Kidney (tissue), 14 donors: ENCODE data around the gene GAS5. TPM values are rescaled to one million over a fixed set of nuclear protein-coding genes. Genes with fewer than 3 reads are reported as not detected.

ENCODE experiments used
- DNase-seq, 5 donors: peaks; one replicate each; pipeline ENCODE4 v3.0.0-alpha.2; 2013 to 2020
- FAIRE-seq: peaks from 2 replicates; lab custom pipeline; 2012; peaks lifted over from hg19 to GRCh38; lab: Jason Lieb, UNC
- H3K27ac ChIP-seq, 2 donors: one replicate each; pipeline ENCODE4 v1.7.0; 2013; ENCODE audit warnings: low read depth in 2 of 2, low read length in 2 of 2, inconsistent platforms in 1 of 2
- H3K27me3 ChIP-seq: one replicate; pipeline ENCODE4 v1.7.1; 2013; ENCODE audit warnings: low read length, inconsistent platforms; ENCODE audit not compliant: control insufficient read depth, insufficient read depth
- H3K36me3 ChIP-seq, 3 donors: one replicate each; pipeline versions ENCODE4 v1.7.0 to v1.7.1; 2013; ENCODE audit warnings: low read length in 3 of 3, control low read depth in 1 of 3, inconsistent platforms in 1 of 3; ENCODE audit not compliant: insufficient read depth in 3 of 3, control insufficient read depth in 2 of 3
- H3K4me1 ChIP-seq, 3 donors: one replicate each; pipeline versions ENCODE4 v1.7.0 to v1.7.1; 2013; ENCODE audit warnings: low read length in 3 of 3, inconsistent platforms in 1 of 3, low read depth in 1 of 3; ENCODE audit not compliant: control insufficient read depth in 2 of 3, insufficient read depth in 2 of 3
- H3K4me3 ChIP-seq, 3 donors: one replicate each; pipeline versions ENCODE4 v1.7.0 to v1.8.1; 2013; ENCODE audit warnings: low read length in 3 of 3, control low read depth in 1 of 3, inconsistent platforms in 1 of 3
- H3K9ac ChIP-seq, 3 donors: one replicate each; pipeline versions ENCODE4 v1.7.0 to v1.7.1; 2013; ENCODE audit warnings: low read length in 3 of 3, control low read depth in 1 of 3, inconsistent platforms in 1 of 3
- H3K9me3 ChIP-seq, 3 donors: one replicate each; pipeline versions ENCODE4 v1.7.0 to v1.7.1; 2013; ENCODE audit warnings: low read length in 3 of 3, control low read depth in 1 of 3, inconsistent platforms in 1 of 3; ENCODE audit not compliant: control insufficient read depth in 2 of 3, insufficient read depth in 1 of 3
- intact Hi-C: fragments of 100-400 bp; cut with DNase I; formaldehyde crosslinking; loops from one replicate; pipeline ENCODE4 v1.11.1; 2022
- polyA plus RNA-seq: library from polyadenylated mRNA; stranded (reverse); fragments of 350-450 nt; fragmentation: Illumina TruSeq; extraction: RNeasy Lipid Tissue Mini Kit (QIAGEN cat#74804); gene quantifications from one replicate; pipeline ENCODE4 v1.2.3, GENCODE V29; 2014; ENCODE audit warnings: low read depth, low replicate concordance; ENCODE audit not compliant: insufficient read depth
- total RNA-seq: library from RNA; stranded (reverse); fragmentation: NEBNext Ultra II Directional; extraction: Animal tissue kit (Norgen Biotek cat#: 25700); gene quantifications from one replicate; pipeline ENCODE4 v1.2.1, GENCODE V29; 2021
- TF ChIP-seq, protein P1 (sequence below): IDR thresholded peaks from 3 replicates; pipeline ENCODE4 v1.5.1; 2012; ENCODE audit warnings: mild to moderate bottlenecking, moderate library complexity, borderline replicate concordance; ENCODE audit not compliant: insufficient read depth; ENCODE audit errors: extremely low read depth
- donor health status: control.
- donor health status: control.
- donor health status: control.
- donor health status: control.
- donor health status: control.
- donor health status: DM: yes; HTN: yes; CAD: no.
- donor health status: Normal renal cell carcinoma (clear cell type).

Gene GAS5
- total and polyA plus RNA-seq, 2 donors from 2014 or later: 239 to 275 TPM

DNA sequence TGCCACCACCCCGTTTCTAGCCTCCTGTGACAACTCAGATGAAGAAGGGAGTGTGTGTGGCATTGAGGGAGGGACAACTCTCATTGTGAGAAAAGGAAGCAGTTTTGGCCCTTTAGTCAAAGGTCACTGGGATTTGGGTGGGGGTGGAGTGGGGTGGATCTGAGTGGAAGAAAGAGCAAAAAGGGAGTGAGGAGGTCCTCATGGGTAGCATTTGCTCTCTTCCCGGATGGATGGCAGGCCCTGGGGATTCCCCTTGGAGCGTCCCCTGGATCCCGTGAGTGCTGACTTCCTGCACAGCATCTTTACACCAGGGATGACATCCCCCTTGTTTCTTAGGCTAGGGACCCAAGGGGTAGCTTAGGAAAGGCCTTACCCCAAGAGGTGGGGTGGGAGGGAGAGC, 48.9 kb upstream of the GAS5 start:
- no peak for FAIRE-seq
- H3K9me3 ChIP-seq: no peaks in the 10 kb centered on the region
- no peak for DNase-seq
- no peaks in the 10 kb centered on the region for H3K36me3 ChIP-seq
- H3K27me3 ChIP-seq: no peaks in the 10 kb centered on the region
- H3K4me1 ChIP-seq: no peaks in the 10 kb centered on the region
- intact Hi-C loops: no loop called here
- TF ChIP-seq, protein P1, sequence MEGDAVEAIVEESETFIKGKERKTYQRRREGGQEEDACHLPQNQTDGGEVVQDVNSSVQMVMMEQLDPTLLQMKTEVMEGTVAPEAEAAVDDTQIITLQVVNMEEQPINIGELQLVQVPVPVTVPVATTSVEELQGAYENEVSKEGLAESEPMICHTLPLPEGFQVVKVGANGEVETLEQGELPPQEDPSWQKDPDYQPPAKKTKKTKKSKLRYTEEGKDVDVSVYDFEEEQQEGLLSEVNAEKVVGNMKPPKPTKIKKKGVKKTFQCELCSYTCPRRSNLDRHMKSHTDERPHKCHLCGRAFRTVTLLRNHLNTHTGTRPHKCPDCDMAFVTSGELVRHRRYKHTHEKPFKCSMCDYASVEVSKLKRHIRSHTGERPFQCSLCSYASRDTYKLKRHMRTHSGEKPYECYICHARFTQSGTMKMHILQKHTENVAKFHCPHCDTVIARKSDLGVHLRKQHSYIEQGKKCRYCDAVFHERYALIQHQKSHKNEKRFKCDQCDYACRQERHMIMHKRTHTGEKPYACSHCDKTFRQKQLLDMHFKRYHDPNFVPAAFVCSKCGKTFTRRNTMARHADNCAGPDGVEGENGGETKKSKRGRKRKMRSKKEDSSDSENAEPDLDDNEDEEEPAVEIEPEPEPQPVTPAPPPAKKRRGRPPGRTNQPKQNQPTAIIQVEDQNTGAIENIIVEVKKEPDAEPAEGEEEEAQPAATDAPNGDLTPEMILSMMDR: no peak
- no peak overlapping the region for H3K4me3 ChIP-seq
- no peak overlapping the region for H3K27ac ChIP-seq
- H3K9ac ChIP-seq: no peak overlapping the region

DNA sequence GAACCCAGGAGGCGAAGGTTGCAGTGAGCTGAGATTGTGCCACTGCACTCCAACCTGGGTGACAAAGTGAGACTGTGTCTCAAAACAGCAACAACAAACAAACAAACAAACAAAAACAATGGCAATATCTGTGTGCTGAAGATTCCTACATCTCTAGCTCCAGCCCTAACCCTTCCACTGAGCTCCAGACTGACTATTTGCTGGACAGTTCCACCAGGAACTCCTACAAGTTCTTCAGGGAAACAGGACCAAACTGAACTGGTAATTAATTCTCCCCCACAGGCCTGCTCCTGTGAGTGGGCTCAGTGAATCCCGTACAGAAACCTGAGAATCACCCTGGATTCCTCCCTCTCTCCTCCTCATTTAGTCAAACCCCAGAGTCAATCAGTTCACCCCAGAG, 47.8 kb upstream of the GAS5 start:
- Histone ChIP-seq H3K27ac (no peak overlapping the region), H3K9me3 (no peaks in the 10 kb centered on the region), H3K4me3 (no peak overlapping the region), H3K27me3 (no peaks in the 10 kb centered on the region), H3K36me3 (no peaks in the 10 kb centered on the region), H3K4me1 (no peaks in the 10 kb centered on the region), H3K9ac (no peak overlapping the region)
- TF ChIP-seq, protein P1: no peak
- FAIRE-seq (no peak), DNase-seq (peak in 2 of 5 donors; percentile 18 to 27)
- intact Hi-C loops: no loop called here

DNA sequence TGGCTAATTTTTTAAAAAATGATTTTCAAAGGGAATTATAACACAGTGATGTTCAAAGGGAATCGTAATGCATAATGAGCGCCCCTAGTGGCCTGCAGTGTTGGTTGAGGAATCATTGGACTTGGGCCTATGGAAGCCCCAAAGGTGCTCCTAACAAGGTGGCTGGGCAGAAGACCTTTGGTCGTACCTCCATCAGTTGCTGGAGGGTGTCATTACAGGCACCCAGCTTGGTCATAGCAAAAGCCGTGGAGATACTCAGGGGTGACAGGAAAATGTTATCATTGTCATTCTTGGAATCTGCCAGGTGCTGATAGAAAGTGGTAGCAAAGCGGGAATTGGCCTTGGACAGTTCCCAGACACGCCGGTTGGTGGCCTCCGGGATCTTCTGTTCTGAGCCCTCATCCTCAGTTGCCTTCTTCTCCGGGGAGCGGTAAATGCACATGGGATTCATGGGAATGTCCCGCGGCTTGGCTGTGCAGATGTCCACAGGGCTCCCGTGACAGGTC, 46.6 kb upstream of the GAS5 start:
- Histone ChIP-seq H3K27ac (no peak overlapping the region), H3K9me3 (no peaks in the 10 kb centered on the region), H3K27me3 (no peaks in the 10 kb centered on the region), H3K9ac (no peak overlapping the region), H3K4me3 (no peak overlapping the region), H3K36me3 (no peaks in the 10 kb centered on the region), H3K4me1 (no peaks in the 10 kb centered on the region)
- no peak for FAIRE-seq
- TF ChIP-seq, protein P1: peak; percentile 36
- peak in 1 of 5 donors; percentile 7 for DNase-seq
- intact Hi-C loops: no loop called here

DNA sequence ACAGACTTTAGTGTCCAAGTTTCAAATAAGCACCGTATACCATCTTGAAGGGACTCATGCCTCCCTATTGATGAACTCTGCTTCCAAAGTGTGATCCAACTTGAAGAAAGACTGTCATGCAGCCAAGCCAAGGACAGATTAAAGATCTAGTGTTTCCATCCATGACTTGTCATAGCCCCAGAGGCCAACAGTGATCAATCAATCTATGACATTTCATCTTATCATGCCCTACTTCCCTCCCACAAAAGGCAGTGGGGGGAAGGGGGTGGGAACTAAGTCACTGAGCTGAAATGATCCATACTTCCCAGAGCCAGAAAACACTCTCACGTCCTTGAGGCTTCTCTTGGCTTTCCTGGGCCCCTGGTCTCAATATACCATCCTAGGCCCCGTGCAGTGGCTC, 45.3 kb upstream of the GAS5 start:
- FAIRE-seq: no peak

More for the DNA sequence above, 45.3 kb upstream of the GAS5 start:
- Histone ChIP-seq H3K27me3 (no peaks in the 10 kb centered on the region), H3K36me3 (no peaks in the 10 kb centered on the region), H3K4me3 (no peak overlapping the region), H3K27ac (no peak overlapping the region), H3K9ac (no peak overlapping the region), H3K4me1 (no peaks in the 10 kb centered on the region), H3K9me3 (no peaks in the 10 kb centered on the region)
- TF ChIP-seq, protein P1: no peak
- intact Hi-C loops: no loop called here
- no peak for DNase-seq
